ENCODE data around the gene STK32C.

DNA sequence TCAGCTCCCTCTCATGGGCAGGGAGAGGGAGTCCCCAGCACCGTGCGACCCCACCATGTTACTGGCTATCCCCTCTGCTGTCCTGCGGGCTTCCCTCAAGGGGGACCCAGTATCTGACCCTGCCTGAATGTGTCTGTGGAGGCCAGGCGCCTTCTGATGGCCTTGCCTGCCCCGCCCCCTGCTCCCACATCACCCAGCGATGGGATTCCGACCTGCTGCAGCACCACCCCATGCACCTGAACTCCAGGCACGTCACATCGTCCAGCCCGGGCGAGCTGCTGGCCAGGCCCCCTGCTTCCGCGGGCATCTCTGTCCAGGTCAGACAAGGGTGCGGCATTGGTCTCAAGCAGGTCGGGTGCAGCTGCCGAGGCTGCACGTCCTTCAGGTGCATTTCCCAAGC is 43.2 kb upstream of the STK32C start:
- TF ChIP-seq, protein P1, sequence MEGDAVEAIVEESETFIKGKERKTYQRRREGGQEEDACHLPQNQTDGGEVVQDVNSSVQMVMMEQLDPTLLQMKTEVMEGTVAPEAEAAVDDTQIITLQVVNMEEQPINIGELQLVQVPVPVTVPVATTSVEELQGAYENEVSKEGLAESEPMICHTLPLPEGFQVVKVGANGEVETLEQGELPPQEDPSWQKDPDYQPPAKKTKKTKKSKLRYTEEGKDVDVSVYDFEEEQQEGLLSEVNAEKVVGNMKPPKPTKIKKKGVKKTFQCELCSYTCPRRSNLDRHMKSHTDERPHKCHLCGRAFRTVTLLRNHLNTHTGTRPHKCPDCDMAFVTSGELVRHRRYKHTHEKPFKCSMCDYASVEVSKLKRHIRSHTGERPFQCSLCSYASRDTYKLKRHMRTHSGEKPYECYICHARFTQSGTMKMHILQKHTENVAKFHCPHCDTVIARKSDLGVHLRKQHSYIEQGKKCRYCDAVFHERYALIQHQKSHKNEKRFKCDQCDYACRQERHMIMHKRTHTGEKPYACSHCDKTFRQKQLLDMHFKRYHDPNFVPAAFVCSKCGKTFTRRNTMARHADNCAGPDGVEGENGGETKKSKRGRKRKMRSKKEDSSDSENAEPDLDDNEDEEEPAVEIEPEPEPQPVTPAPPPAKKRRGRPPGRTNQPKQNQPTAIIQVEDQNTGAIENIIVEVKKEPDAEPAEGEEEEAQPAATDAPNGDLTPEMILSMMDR (IDR thresholded peaks at IDR 0.05): no peak
- TF ChIP-seq POLR2A (IDR thresholded peaks at IDR 0.05) (no peak), POLR2AphosphoS5 (IDR thresholded peaks at IDR 0.05; ENCODE audit: insufficient read depth in 1 of 2, low read depth in 1 of 2) (no peak)
